WTC11 (cell line): ENCODE data around the gene CPVL. TPM values are rescaled to one million over a fixed set of nuclear protein-coding genes. Genes with fewer than 3 reads are reported as not detected.

Source experiments
- ATAC-seq: fragments of 200-7000 bp; cut with Tn5 transposase; 2 replicates; pipeline ENCODE4 v1.10.0; 2021; ENCODE audit warnings: mild to moderate bottlenecking, moderate library complexity
- CTCF ChIA-PET: fragments of 300-600 bp; sonication (Branson Sonifier 250); formaldehyde crosslinking; loops from one replicate; lab custom pipeline; 2021; ENCODE audit warnings: antibody characterized with exemption; lab: Charles Lee
- POLR2A ChIA-PET: fragments of 350-600 bp; sonication (Branson Sonifier 250); formaldehyde crosslinking; loops from one replicate; lab custom pipeline; 2021; ENCODE audit warnings: antibody characterized with exemption; lab: Charles Lee
- DNase-seq: peaks from one replicate; pipeline ENCODE4 v3.0.0; 2021; ENCODE audit warnings: low spot score
- H3K27ac Mint-ChIP-seq: 2 replicates; pipeline ENCODE4 v1.8.0; 2021; ENCODE audit warnings: mixed read lengths
- H3K27me3 Mint-ChIP-seq: 2 replicates; pipeline ENCODE4 v1.8.0; 2021; ENCODE audit warnings: low read depth, mild to moderate bottlenecking, moderate library complexity, mixed read lengths
- H3K36me3 Mint-ChIP-seq: 2 replicates; pipeline ENCODE4 v1.8.0; 2021; ENCODE audit warnings: mixed read lengths
- H3K4me1 Mint-ChIP-seq: 2 replicates; pipeline ENCODE4 v1.8.0; 2022; ENCODE audit warnings: mixed read lengths
- H3K4me3 Mint-ChIP-seq: 2 replicates; pipeline ENCODE4 v1.8.0; 2021; ENCODE audit warnings: mild to moderate bottlenecking, moderate library complexity, mixed read lengths
- H3K9me3 Mint-ChIP-seq: 2 replicates; pipeline ENCODE4 v1.8.0; 2021; ENCODE audit warnings: mixed read lengths
- CREM ChIP-seq: sonication (generic); formaldehyde crosslinking; IDR thresholded peaks from 2 replicates; pipeline ENCODE4 v1.8.1; 2022; ENCODE audit warnings: mild to moderate bottlenecking, missing genetic modification reagents, moderate library complexity
- ELF4 ChIP-seq: sonication (generic); formaldehyde crosslinking; IDR thresholded peaks from 2 replicates; pipeline ENCODE4 v1.8.1; 2022; ENCODE audit warnings: low read depth, mild to moderate bottlenecking, moderate library complexity, missing genetic modification reagents
- EMX1 ChIP-seq: fragments of 250-450 bp; sonication (Bioruptor Pico); IDR thresholded peaks from 2 replicates; pipeline ENCODE4 v1.8.0; 2021; ENCODE audit warnings: mild to moderate bottlenecking
- FOXK1 ChIP-seq: sonication (generic); formaldehyde crosslinking; IDR thresholded peaks from 2 replicates; pipeline ENCODE4 v1.8.0; 2022; ENCODE audit warnings: mild to moderate bottlenecking, moderate library complexity, missing genetic modification reagents
- IRF2 ChIP-seq: sonication (generic); formaldehyde crosslinking; IDR thresholded peaks from 2 replicates; pipeline ENCODE4 v1.8.0; 2022; ENCODE audit warnings: low read depth, missing genetic modification reagents, borderline replicate concordance
- JUN ChIP-seq: sonication (generic); formaldehyde crosslinking; IDR thresholded peaks from 2 replicates; pipeline ENCODE4 v1.8.0; 2023; ENCODE audit warnings: mild to moderate bottlenecking, missing genetic modification reagents
- KAT7 ChIP-seq: sonication (generic); formaldehyde crosslinking; IDR thresholded peaks from 2 replicates; pipeline ENCODE4 v1.8.1; 2023; ENCODE audit warnings: missing genetic modification reagents, mild to moderate bottlenecking, borderline replicate concordance
- MYBL2 ChIP-seq: sonication (generic); formaldehyde crosslinking; IDR thresholded peaks from 2 replicates; pipeline ENCODE4 v1.8.1; 2023; ENCODE audit warnings: mild to moderate bottlenecking, moderate library complexity, missing genetic modification reagents
- NFE2L1 ChIP-seq: sonication (generic); formaldehyde crosslinking; IDR thresholded peaks from 2 replicates; pipeline ENCODE4 v1.8.1; 2023; ENCODE audit warnings: missing genetic modification reagents
- NR3C1 ChIP-seq: sonication (generic); formaldehyde crosslinking; conservative IDR thresholded peaks from 2 replicates; pipeline ENCODE4 v1.8.1; 2023; ENCODE audit warnings: low read depth, mild to moderate bottlenecking, missing genetic modification reagents
- RELA ChIP-seq: sonication (generic); formaldehyde crosslinking; IDR thresholded peaks from 2 replicates; pipeline ENCODE4 v1.8.1; 2022; ENCODE audit warnings: missing genetic modification reagents, mild to moderate bottlenecking, borderline replicate concordance
- ZNF219 ChIP-seq: sonication (generic); formaldehyde crosslinking; IDR thresholded peaks from 2 replicates; pipeline ENCODE4 v1.8.0; 2023; ENCODE audit warnings: missing genetic modification reagents, mild to moderate bottlenecking, borderline replicate concordance
- ZNF232 ChIP-seq: sonication (generic); formaldehyde crosslinking; IDR thresholded peaks from 2 replicates; pipeline ENCODE4 v1.8.0; 2022; ENCODE audit warnings: mild to moderate bottlenecking, missing genetic modification reagents
- total RNA-seq: library from RNA; stranded (reverse); gene quantifications from 3 replicates; pipeline ENCODE4 v1.2.3, GENCODE V29; 2021
- TF ChIP-seq, protein P1 (sequence below): sonication (generic); formaldehyde crosslinking; IDR thresholded peaks from 2 replicates; pipeline ENCODE4 v1.8.1; 2023; ENCODE audit warnings: mild to moderate bottlenecking, missing genetic modification reagents, moderate library complexity
- TF ChIP-seq, protein P2 (sequence below): sonication (generic); formaldehyde crosslinking; IDR thresholded peaks from 2 replicates; pipeline ENCODE4 v1.8.1; 2022; ENCODE audit warnings: low read depth, mild to moderate bottlenecking, moderate library complexity, missing genetic modification reagents, borderline replicate concordance
- TF ChIP-seq, protein P3 (sequence below): sonication (generic); formaldehyde crosslinking; conservative IDR thresholded peaks from 2 replicates; pipeline ENCODE4 v1.8.1; 2023; ENCODE audit warnings: mild to moderate bottlenecking, low read depth, missing genetic modification reagents, moderate library complexity
- TF ChIP-seq, protein P4 (sequence below): sonication (generic); formaldehyde crosslinking; IDR thresholded peaks from 2 replicates; pipeline ENCODE4 v1.8.0; 2022; ENCODE audit warnings: missing genetic modification reagents
- TF ChIP-seq, protein P5 (sequence below): fragments of 200-600 bp; IDR thresholded peaks from 2 replicates; pipeline ENCODE4 v1.8.0; 2022; ENCODE audit warnings: antibody characterized with exemption
- TF ChIP-seq, protein P6 (sequence below): sonication (generic); formaldehyde crosslinking; IDR thresholded peaks from 2 replicates; pipeline ENCODE4 v1.8.0; 2022; ENCODE audit warnings: mild to moderate bottlenecking, missing genetic modification reagents

The CPVL gene
- total RNA-seq, 1 experiment from 2014 or later, result 34.2 TPM

DNA sequence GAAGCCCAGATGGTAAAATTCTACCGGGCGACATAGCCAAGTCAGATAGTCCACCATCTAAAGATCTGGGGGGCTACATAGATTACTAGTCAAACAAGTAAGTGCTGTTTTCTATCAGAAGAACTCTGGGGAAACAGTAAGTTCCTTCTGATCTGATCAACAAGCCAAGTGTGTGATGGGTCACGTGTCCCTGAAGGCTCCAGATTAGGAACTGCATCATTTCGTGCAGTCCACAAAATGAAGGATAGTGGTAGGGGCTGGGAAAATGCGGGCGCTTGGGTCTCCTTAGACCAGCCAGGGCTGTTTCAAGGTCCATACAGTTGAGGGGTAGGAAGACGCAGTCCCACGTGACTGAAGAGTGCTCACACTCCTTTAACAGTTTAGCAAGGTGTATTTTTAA lies 46.5 kb upstream of the CPVL start:
- ATAC-seq, result no peak
- ChIA-PET CTCF (no interaction called here), POLR2A (no interaction called here)
- Mint-ChIP-seq H3K9me3 (no peaks in the 10 kb centered on the region), H3K36me3 (no peaks in the 10 kb centered on the region), H3K27ac (no peak overlapping the region), H3K4me1 (peaks cover 63% of the 10 kb centered on the region), H3K27me3 (peaks cover 78% of the 10 kb centered on the region), H3K4me3 (peak overlapping the region; percentile 74)
- DNase-seq, result no peak
- no peak for TF ChIP-seq MYBL2 (CRISPR knock-in tag)
- TF ChIP-seq, protein P1, sequence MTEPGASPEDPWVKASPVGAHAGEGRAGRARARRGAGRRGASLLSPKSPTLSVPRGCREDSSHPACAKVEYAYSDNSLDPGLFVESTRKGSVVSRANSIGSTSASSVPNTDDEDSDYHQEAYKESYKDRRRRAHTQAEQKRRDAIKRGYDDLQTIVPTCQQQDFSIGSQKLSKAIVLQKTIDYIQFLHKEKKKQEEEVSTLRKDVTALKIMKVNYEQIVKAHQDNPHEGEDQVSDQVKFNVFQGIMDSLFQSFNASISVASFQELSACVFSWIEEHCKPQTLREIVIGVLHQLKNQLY (CRISPR knock-in tag), result no peak
- TF ChIP-seq ZNF232 (CRISPR knock-in tag), result no peak
- TF ChIP-seq, protein P2, sequence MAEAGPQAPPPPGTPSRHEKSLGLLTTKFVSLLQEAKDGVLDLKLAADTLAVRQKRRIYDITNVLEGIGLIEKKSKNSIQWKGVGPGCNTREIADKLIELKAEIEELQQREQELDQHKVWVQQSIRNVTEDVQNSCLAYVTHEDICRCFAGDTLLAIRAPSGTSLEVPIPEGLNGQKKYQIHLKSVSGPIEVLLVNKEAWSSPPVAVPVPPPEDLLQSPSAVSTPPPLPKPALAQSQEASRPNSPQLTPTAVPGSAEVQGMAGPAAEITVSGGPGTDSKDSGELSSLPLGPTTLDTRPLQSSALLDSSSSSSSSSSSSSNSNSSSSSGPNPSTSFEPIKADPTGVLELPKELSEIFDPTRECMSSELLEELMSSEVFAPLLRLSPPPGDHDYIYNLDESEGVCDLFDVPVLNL, result no peak
- TF ChIP-seq, protein P3, sequence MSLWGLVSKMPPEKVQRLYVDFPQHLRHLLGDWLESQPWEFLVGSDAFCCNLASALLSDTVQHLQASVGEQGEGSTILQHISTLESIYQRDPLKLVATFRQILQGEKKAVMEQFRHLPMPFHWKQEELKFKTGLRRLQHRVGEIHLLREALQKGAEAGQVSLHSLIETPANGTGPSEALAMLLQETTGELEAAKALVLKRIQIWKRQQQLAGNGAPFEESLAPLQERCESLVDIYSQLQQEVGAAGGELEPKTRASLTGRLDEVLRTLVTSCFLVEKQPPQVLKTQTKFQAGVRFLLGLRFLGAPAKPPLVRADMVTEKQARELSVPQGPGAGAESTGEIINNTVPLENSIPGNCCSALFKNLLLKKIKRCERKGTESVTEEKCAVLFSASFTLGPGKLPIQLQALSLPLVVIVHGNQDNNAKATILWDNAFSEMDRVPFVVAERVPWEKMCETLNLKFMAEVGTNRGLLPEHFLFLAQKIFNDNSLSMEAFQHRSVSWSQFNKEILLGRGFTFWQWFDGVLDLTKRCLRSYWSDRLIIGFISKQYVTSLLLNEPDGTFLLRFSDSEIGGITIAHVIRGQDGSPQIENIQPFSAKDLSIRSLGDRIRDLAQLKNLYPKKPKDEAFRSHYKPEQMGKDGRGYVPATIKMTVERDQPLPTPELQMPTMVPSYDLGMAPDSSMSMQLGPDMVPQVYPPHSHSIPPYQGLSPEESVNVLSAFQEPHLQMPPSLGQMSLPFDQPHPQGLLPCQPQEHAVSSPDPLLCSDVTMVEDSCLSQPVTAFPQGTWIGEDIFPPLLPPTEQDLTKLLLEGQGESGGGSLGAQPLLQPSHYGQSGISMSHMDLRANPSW (CRISPR knock-in tag), result no peak
- no peak for TF ChIP-seq ZNF219
- TF ChIP-seq FOXK1, result no peak
- TF ChIP-seq, protein P4, sequence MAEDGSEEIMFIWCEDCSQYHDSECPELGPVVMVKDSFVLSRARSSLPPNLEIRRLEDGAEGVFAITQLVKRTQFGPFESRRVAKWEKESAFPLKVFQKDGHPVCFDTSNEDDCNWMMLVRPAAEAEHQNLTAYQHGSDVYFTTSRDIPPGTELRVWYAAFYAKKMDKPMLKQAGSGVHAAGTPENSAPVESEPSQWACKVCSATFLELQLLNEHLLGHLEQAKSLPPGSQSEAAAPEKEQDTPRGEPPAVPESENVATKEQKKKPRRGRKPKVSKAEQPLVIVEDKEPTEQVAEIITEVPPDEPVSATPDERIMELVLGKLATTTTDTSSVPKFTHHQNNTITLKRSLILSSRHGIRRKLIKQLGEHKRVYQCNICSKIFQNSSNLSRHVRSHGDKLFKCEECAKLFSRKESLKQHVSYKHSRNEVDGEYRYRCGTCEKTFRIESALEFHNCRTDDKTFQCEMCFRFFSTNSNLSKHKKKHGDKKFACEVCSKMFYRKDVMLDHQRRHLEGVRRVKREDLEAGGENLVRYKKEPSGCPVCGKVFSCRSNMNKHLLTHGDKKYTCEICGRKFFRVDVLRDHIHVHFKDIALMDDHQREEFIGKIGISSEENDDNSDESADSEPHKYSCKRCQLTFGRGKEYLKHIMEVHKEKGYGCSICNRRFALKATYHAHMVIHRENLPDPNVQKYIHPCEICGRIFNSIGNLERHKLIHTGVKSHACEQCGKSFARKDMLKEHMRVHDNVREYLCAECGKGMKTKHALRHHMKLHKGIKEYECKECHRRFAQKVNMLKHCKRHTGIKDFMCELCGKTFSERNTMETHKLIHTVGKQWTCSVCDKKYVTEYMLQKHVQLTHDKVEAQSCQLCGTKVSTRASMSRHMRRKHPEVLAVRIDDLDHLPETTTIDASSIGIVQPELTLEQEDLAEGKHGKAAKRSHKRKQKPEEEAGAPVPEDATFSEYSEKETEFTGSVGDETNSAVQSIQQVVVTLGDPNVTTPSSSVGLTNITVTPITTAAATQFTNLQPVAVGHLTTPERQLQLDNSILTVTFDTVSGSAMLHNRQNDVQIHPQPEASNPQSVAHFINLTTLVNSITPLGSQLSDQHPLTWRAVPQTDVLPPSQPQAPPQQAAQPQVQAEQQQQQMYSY, result no peak
- no peak for TF ChIP-seq NFE2L1 (CRISPR knock-in tag)

DNA sequence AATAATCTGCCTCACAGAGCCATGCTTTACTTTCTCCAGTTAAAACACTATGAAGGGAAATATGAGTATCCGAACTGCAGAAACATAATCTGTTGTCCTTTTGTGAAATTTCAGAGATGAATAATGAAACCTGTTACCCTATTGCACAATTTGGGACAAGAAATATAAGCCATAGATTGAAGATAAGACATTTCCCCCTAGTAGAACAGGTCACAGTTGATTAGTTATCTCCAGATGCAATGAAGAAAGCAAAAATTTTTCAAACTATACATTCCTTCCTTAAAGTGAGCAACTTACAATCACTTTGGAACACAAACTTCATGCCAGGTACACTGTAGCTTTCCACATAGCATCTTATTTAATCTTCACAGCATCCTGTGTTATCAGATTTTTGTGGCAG lies 46.0 kb upstream of the CPVL start:
- POLR2A ChIA-PET, result no interaction called here
- ATAC-seq (no peak), DNase-seq (no peak)
- no peak overlapping the region for H3K4me3 Mint-ChIP-seq
- peaks cover 59% of the 10 kb centered on the region for H3K4me1 Mint-ChIP-seq
- no peak overlapping the region for H3K27ac Mint-ChIP-seq
- no peaks in the 10 kb centered on the region for H3K36me3 Mint-ChIP-seq
- no peaks in the 10 kb centered on the region for H3K9me3 Mint-ChIP-seq
- peaks cover 73% of the 10 kb centered on the region for H3K27me3 Mint-ChIP-seq
- CTCF ChIA-PET, result no interaction called here
- TF ChIP-seq, protein P5, sequence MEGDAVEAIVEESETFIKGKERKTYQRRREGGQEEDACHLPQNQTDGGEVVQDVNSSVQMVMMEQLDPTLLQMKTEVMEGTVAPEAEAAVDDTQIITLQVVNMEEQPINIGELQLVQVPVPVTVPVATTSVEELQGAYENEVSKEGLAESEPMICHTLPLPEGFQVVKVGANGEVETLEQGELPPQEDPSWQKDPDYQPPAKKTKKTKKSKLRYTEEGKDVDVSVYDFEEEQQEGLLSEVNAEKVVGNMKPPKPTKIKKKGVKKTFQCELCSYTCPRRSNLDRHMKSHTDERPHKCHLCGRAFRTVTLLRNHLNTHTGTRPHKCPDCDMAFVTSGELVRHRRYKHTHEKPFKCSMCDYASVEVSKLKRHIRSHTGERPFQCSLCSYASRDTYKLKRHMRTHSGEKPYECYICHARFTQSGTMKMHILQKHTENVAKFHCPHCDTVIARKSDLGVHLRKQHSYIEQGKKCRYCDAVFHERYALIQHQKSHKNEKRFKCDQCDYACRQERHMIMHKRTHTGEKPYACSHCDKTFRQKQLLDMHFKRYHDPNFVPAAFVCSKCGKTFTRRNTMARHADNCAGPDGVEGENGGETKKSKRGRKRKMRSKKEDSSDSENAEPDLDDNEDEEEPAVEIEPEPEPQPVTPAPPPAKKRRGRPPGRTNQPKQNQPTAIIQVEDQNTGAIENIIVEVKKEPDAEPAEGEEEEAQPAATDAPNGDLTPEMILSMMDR, result no peak
- TF ChIP-seq JUN (no peak), RELA (CRISPR knock-in tag) (no peak), ELF4 (no peak), IRF2 (no peak), KAT7 (CRISPR knock-in tag) (no peak), NR3C1 (CRISPR knock-in tag) (no peak), CREM (CRISPR knock-in tag) (no peak), EMX1 (no peak)
- TF ChIP-seq, protein P6, sequence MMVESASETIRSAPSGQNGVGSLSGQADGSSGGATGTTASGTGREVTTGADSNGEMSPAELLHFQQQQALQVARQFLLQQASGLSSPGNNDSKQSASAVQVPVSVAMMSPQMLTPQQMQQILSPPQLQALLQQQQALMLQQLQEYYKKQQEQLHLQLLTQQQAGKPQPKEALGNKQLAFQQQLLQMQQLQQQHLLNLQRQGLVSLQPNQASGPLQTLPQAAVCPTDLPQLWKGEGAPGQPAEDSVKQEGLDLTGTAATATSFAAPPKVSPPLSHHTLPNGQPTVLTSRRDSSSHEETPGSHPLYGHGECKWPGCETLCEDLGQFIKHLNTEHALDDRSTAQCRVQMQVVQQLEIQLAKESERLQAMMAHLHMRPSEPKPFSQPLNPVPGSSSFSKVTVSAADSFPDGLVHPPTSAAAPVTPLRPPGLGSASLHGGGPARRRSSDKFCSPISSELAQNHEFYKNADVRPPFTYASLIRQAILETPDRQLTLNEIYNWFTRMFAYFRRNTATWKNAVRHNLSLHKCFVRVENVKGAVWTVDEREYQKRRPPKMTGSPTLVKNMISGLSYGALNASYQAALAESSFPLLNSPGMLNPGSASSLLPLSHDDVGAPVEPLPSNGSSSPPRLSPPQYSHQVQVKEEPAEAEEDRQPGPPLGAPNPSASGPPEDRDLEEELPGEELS, result no peak
